ENCODE data around the gene RBP7.

The RBP7 gene

DNA sequence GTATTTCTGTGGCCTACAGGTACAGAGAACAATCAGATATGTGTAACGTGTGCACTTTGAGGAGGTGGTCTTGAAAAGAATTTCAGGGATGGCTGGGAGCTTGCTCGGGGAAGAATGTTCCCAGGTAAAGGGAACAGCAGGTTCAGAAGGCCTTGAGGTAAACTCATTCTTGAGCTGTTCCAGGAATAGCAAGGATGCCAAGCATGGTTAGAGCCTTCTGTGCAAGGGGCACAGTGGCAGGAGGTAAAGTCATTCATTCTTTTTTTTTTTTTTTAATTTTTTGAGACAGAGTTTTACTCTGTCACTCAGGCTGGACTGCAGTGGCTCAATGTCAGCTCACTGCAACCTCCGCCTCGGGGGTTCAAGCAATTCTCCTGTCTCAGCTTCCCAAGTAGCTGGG, 45.7 kb downstream of the RBP7 start:
- CTCF ChIA-PET, result interaction anchor here (1.0 kb wide), 1 partner anchor 8 kb away, joined by 5 read pairs; no protein-coding TSS in a partner anchor
- POLR2A ChIA-PET, result no interaction called here
- DNase-seq (ENCODE audit: extremely low spot score), result no peak
- TF ChIP-seq ARNT (IDR thresholded peaks at IDR 0.05) (no peak), L3MBTL2 (conservative IDR thresholded peaks at IDR 0.05) (no peak), FOXA1 (IDR thresholded peaks at IDR 0.05) (no peak), LEF1 (IDR thresholded peaks at IDR 0.05; ENCODE audit: borderline replicate concordance) (no peak), BHLHE40 (IDR thresholded peaks at IDR 0.05; ENCODE audit: borderline replicate concordance) (no peak), HDGF (IDR thresholded peaks at IDR 0.05; ENCODE audit: borderline replicate concordance) (no peak), SP1 (IDR thresholded peaks at IDR 0.05) (no peak), FOXM1 (IDR thresholded peaks at IDR 0.05; ENCODE audit: borderline replicate concordance) (no peak), CTBP1 (IDR thresholded peaks at IDR 0.05; ENCODE audit: borderline replicate concordance) (no peak), FOXK2 (IDR thresholded peaks at IDR 0.05) (no peak), SUZ12 (IDR thresholded peaks at IDR 0.05) (no peak), TARDBP (IDR thresholded peaks at IDR 0.05) (no peak)
- TF ChIP-seq, protein P1, sequence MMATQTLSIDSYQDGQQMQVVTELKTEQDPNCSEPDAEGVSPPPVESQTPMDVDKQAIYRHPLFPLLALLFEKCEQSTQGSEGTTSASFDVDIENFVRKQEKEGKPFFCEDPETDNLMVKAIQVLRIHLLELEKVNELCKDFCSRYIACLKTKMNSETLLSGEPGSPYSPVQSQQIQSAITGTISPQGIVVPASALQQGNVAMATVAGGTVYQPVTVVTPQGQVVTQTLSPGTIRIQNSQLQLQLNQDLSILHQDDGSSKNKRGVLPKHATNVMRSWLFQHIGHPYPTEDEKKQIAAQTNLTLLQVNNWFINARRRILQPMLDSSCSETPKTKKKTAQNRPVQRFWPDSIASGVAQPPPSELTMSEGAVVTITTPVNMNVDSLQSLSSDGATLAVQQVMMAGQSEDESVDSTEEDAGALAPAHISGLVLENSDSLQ (IDR thresholded peaks at IDR 0.05), result no peak

DNA sequence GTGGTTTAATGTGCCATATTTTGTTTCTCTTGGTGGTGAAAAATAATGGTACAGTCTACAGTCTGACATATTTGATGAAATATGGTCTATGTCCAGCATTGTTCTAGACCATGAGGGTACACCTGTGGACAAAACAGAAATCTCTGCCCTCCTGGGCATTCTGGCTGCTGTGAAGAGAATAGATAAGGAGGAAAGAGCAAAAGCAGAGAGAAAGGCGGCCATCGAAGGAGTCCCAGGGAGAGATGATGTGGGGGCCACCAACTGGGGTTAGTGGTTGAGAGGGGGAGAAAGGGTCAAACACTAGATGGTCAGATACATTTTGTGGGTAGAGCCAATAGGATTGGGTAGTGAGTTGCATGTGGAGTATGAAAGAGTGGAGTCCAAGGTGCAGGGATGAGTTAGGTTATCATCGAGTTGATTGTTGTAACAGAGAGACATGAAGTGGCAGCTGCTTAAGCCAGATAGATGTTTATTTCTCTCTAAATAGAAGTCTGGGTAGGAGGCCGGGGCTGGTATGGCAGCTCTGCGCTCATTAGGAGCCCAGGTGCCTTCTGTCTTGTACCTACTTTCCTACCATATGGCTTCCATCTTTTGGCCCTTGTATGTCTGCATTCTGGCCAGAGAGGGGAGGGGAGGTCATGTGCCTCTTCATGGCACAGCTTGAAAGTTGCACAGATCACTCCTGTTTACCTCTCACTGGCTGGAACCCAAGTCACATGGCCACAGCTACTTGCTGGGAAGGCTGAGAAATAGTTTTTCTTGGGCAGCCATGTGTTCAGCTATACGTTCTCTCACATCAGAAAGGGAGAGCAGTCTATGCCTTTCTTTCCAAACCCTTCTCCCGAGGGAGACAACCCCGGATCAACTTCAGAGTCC, 48.7 kb downstream of the RBP7 start:
- DNase-seq (ENCODE audit: extremely low spot score), result no peak
- TF ChIP-seq ELF4 (IDR thresholded peaks at IDR 0.05) (no peak), L3MBTL2 (conservative IDR thresholded peaks at IDR 0.05) (no peak), SP1 (IDR thresholded peaks at IDR 0.05) (no peak), NFRKB (IDR thresholded peaks at IDR 0.05) (no peak), ZNF384 (IDR thresholded peaks at IDR 0.05) (no peak), FOXA1 (IDR thresholded peaks at IDR 0.05) (no peak), FOXK2 (IDR thresholded peaks at IDR 0.05) (no peak), CTBP1 (IDR thresholded peaks at IDR 0.05; ENCODE audit: borderline replicate concordance) (no peak), SUZ12 (IDR thresholded peaks at IDR 0.05) (no peak), BHLHE40 (IDR thresholded peaks at IDR 0.05; ENCODE audit: borderline replicate concordance) (no peak), TARDBP (IDR thresholded peaks at IDR 0.05) (no peak), LEF1 (IDR thresholded peaks at IDR 0.05; ENCODE audit: borderline replicate concordance) (no peak), HDGF (IDR thresholded peaks at IDR 0.05; ENCODE audit: borderline replicate concordance) (no peak), FOXM1 (IDR thresholded peaks at IDR 0.05; ENCODE audit: borderline replicate concordance) (no peak), ARNT (IDR thresholded peaks at IDR 0.05) (no peak)
- TF ChIP-seq, protein P1 (IDR thresholded peaks at IDR 0.05), result no peak
- ChIA-PET POLR2A (interaction anchor here (2.0 kb wide), 1 partner anchor 11 kb away, joined by 5 read pairs; no protein-coding TSS in a partner anchor), CTCF (interaction anchor here (0.6 kb wide), 1 partner anchor 11 kb away, joined by 3 read pairs; no protein-coding TSS in a partner anchor)

DNA sequence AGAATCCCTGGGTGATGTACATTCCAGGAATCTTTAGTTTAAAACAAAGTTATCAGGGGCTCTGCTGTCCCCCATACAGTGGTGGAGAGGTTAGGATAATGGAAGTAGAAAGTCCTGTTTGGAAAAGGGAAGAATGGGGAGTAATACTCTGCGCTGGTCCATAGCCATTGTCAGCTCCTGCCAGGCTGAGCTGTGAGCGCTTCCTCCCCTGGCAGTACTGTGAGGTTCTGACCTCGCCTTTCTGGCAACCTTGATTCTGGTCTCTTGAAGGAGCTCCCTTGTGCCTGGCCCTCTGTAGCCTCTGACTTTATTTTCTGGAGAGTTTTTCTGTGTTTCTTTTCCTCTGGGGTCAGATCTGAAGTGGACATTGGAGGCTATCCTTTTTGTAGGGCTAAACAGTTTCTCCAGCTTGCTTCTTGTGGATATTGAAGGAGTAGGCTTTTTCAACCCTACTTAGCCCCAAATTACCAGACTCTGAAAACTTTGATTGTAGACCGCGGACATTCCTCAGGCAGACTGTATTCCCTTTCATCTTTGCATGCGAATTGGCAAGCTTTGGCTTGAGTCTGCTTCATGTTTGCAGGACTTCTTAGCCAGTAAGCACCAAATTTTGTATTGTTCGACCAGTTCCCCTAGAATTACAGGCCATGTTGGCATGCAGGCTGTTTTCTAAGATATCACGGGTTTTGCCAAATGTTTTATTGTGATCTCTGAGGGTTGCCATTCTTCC, 49.5 kb downstream of the RBP7 start:
- ChIA-PET CTCF (interaction anchor here (0.6 kb wide), 2 partner anchors 14 to 18 kb away, joined by 3 to 4 read pairs; partner anchors contain the start of gene UBE4B), POLR2A (no interaction called here)
- TF ChIP-seq ARNT (IDR thresholded peaks at IDR 0.05), result no peak
- no peak for TF ChIP-seq L3MBTL2 (conservative IDR thresholded peaks at IDR 0.05)
- TF ChIP-seq NFRKB (IDR thresholded peaks at IDR 0.05), result no peak
- no peak for TF ChIP-seq ZNF384 (IDR thresholded peaks at IDR 0.05)
- DNase-seq (ENCODE audit: extremely low spot score), result no peak

DNA sequence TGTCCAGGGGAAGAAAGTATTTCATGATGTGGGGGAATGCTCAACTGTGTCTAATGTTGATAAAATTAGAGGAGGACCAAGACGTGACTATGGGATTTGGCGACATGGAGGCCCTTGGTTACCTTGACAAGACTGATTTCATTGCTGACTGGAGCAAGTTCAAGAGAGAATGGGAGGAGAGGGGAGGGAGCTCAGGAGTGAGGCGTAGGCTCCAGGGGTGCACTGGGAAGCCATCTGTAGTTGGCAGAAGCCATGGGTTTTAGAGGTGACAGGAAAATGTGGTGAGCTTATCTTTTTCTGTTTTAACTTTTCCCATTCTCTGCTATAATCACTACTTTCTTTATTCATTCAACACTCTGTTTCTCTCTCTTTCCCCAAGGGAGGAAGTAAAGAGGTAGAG, 51.6 kb downstream of the RBP7 start:
- ChIA-PET POLR2A (no interaction called here), CTCF (no interaction called here)
- TF ChIP-seq NFRKB (IDR thresholded peaks at IDR 0.05) (no peak), SUZ12 (IDR thresholded peaks at IDR 0.05) (no peak), SP1 (IDR thresholded peaks at IDR 0.05) (no peak), LEF1 (IDR thresholded peaks at IDR 0.05; ENCODE audit: borderline replicate concordance) (no peak), L3MBTL2 (conservative IDR thresholded peaks at IDR 0.05) (no peak), ZNF384 (IDR thresholded peaks at IDR 0.05) (no peak), FOXK2 (IDR thresholded peaks at IDR 0.05) (no peak), HDGF (IDR thresholded peaks at IDR 0.05; ENCODE audit: borderline replicate concordance) (no peak), ARNT (IDR thresholded peaks at IDR 0.05) (no peak), TARDBP (IDR thresholded peaks at IDR 0.05) (no peak), CTBP1 (IDR thresholded peaks at IDR 0.05; ENCODE audit: borderline replicate concordance) (no peak)
- TF ChIP-seq, protein P1 (IDR thresholded peaks at IDR 0.05), result no peak
- no peak for DNase-seq (ENCODE audit: extremely low spot score)

DNA sequence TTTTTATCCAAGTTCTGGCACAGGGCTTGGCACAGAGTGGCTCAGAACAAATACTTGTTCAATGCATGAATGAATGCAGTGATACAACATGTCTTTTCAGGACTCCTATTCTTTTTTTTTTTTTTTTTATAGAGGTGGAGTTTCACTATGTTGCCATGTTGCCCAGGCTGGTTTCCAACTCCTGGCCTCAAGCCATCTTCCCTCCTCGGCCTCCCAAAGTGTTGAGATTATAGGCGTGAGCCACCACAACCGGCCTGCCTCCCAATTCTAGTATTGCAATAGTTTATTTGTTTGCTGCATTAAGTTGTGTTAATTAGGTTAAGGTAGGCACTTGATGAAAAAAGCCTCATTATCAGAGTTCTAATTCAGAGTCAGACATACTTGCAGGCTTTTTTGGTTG, 53.6 kb downstream of the RBP7 start:
- no peak for DNase-seq (ENCODE audit: extremely low spot score)
- no peak for TF ChIP-seq FOXM1 (IDR thresholded peaks at IDR 0.05; ENCODE audit: borderline replicate concordance)
- no peak for TF ChIP-seq L3MBTL2 (conservative IDR thresholded peaks at IDR 0.05)
- TF ChIP-seq TARDBP (IDR thresholded peaks at IDR 0.05), result no peak
- no peak for TF ChIP-seq SUZ12 (IDR thresholded peaks at IDR 0.05)
- TF ChIP-seq ELF4 (IDR thresholded peaks at IDR 0.05), result no peak
- TF ChIP-seq ARNT (IDR thresholded peaks at IDR 0.05), result no peak
- no peak for TF ChIP-seq BHLHE40 (IDR thresholded peaks at IDR 0.05; ENCODE audit: borderline replicate concordance)
- TF ChIP-seq NFRKB (IDR thresholded peaks at IDR 0.05), result no peak
- no peak for TF ChIP-seq CTBP1 (IDR thresholded peaks at IDR 0.05; ENCODE audit: borderline replicate concordance)
- TF ChIP-seq, protein P1 (IDR thresholded peaks at IDR 0.05), result no peak
- no peak for TF ChIP-seq ZNF384 (IDR thresholded peaks at IDR 0.05)
- TF ChIP-seq SP1 (IDR thresholded peaks at IDR 0.05), result no peak
- no peak for TF ChIP-seq HDGF (IDR thresholded peaks at IDR 0.05; ENCODE audit: borderline replicate concordance)
- no peak for TF ChIP-seq LEF1 (IDR thresholded peaks at IDR 0.05; ENCODE audit: borderline replicate concordance)
- TF ChIP-seq FOXA1 (IDR thresholded peaks at IDR 0.05), result no peak
- CTCF ChIA-PET, result interaction anchor here (0.7 kb wide), 1 partner anchor 64 kb away, joined by 3 read pairs; no protein-coding TSS in a partner anchor
- POLR2A ChIA-PET, result no interaction called here
